Amygdala (tissue), 56 donors: Measurements from ENCODE around the gene TMPRSS15.

Source experiments
- DNase-seq, 56 donors: peaks; one replicate each; lab custom pipeline; 2025; lab: John Stamatoyannopoulos, UW

Gene TMPRSS15

GRCh38 chr21:18248171-18248570 is 155.4 kb downstream of the TMPRSS15 start:
- DNase-seq = no peak

- DNase-seq = peak in 1 of 56 donors; percentile 10
These were observed 158.1 kb downstream of the TMPRSS15 start for GRCh38 chr21:18245464-18245967.

GRCh38 chr21:18244671-18245463 is 158.7 kb downstream of the TMPRSS15 start, which contains the start of gene CHODL:
Gene CHODL (plus strand): TSS chr21:18244833. CDS start chr21:18245224, 391 bp downstream.
- DNase-seq = no peak

- DNase-seq = no peak
These were observed 168.0 kb downstream of the TMPRSS15 start for GRCh38 chr21:18235545-18235944.

GRCh38 chr21:18228060-18228739 is 175.4 kb downstream of the TMPRSS15 start:
- DNase-seq = no peak

- no peak for DNase-seq
These were observed 181.2 kb downstream of the TMPRSS15 start for GRCh38 chr21:18222346-18222745.

GRCh38 chr21:18220498-18220897 is 183.1 kb downstream of the TMPRSS15 start:
- DNase-seq = no peak
